COR-L47 (cell line): Measurements from ENCODE around the gene IGF2BP1.

Experiments used
- DNase-seq: peaks from one replicate; lab custom pipeline; 2025; lab: John Stamatoyannopoulos, UW

IGF2BP1 gene

DNA sequence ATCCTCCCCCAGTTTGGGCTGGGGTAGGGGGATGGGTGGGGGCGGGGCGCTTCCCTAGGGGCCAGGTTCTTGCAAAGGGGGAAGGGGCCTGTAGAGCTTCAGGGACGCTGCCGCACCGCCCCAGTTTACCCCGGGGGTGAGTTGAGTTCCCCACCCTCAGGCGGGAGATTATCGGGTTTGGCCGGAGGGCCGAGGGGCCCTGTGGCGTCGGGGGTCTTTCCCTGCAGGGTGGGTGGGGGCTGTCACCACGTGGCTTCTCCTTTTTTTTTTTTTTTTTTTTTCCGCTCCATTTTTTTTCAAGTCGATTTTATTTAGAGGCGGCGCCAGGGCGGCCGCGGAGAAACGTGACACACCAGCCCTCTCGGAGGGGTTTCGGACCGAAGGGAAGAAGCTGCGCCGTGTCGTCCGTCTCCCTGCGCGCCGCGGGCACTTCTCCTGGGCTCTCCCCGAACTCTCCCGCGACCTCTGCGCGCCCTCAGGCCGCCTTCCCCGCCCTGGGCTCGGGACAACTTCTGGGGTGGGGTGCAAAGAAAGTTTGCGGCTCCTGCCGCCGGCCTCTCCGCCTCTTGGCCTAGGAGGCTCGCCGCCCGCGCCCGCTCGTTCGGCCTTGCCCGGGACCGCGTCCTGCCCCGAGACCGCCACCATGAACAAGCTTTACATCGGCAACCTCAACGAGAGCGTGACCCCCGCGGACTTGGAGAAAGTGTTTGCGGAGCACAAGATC is at the start of gene IGF2BP1:
Gene IGF2BP1 (plus strand): TSS at position 283 of the 724 bp plus-strand sequence. CDS start 361 bp downstream, at position 644.
- DNase-seq: no peak

DNA sequence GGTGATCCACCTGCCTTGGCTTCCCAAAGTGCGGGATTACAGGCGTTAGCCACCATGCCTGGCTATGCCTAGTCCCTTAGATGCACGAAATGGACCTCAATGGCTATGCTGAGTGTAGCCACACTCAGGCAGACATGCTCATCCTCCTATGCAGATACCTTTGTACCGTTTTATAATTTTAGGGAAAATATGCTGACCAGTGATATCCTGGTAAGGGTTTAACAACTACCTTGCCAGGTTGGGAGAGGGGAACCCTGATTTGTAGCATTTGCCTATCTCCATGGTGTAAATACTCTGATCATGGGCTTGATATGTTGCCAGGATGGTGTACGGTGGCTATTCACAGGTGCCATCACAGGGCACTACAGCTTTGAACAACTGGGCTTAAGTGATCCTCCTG is 45.6 kb upstream of the IGF2BP1 start:
- DNase-seq: no peak

DNA sequence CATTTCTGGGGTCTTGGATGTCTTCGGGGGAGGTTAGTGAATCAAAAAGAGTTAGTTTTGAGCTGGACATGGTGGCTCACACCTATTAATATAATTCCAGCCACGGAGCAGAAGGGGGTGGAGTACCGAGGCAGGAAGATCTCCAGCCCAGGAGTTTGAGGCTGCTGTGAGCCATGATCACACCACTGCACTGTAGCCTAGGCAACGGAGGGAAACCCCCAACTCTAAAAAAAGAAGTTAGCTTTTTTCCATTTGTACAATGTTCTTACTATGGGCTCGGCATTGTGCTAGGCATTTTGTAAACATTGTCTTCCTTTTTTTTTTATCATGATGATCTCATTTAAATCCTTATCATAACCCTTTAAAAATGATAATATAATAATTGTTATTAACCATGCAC is 44.3 kb upstream of the IGF2BP1 start:
- no peak for DNase-seq

DNA sequence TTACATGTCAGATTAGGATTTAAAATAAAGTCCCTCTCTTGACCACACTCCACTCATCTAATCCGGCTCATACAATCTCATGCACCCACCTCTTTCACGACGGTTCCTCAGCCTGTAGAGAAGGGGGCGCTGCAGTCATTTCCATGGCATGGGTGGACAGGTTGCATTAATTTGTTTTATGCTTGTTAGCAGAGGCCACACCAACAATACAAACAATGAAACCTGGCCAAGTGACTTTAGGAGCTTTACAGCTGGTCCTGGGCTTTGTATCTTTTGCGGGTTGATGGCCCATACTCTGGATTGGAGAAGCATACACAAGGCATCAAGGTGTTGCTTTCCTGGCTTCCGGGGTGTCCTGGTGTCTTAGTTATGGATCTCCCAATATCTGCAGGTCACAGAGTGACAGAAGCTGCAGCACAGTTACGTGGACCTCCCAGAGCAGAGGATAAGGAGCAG is 42.9 kb upstream of the IGF2BP1 start:
- DNase-seq: peak; percentile 4

DNA sequence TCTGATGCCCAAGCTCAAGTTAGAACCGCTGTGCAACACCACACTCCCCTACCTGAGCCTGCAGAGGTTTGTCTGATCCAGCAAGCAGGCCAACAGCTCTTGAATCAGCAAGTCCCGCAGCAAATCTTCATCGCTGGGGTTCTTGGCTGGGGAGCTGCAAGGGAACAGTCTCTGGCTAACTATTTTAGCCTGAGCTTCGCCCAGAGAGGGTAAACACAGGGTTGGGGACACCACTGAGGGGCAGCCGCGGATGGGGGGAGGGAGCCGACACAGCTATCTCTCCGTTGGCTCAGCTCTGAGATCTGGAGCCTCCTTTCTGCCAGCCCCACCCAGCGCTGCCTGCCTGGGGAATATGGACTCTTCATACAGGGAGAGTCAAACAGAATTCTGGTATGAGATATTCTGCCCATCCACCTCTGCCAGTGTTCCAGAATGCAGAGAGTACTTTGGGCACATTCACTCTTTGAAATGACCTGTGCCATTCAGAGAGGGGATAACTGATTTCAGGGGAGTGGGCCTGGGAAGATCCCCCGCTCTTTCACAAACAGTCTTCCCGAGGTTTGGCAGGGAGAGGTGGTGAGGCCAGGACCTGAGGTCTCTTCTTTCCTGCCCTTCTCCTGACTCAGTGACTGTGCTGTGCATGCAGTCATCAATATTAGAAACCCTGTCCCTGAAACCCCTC is 36.2 kb upstream of the IGF2BP1 start:
- no peak for DNase-seq

DNA sequence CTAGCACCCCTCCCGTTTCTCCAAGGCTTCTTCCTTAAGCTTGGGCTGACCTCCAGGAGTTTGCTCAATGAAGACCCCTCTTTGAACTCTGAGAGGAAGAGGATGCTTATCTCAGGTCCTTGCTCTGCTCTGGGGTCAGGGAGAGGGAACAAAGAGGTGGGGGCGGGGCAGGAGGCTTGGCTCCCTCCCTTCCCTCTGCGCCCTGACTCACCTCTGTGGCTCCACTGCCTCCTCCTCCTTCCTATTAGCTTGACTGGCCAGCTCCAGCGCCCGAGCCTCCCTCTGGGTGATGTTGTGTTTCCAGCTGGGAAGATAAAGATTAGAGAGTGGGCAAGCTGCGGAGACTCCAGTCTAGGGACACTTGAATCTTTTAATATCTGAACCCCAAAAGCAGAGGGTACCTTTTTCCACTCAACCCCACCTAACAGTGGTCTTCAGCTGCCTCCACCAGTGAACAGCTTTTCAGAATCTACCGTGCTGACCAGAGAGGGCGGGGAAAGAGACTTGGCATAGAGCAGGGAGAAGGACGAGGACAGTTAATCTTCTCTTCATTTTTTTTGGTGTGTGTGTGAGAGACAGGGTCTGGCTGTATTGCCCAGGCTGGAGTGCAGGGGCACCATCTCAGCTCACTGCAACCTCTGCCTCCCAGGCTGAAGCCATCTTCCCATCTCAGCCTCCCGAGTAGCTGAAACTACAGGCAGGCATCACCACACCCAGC is 35.5 kb upstream of the IGF2BP1 start:
- DNase-seq: no peak

DNA sequence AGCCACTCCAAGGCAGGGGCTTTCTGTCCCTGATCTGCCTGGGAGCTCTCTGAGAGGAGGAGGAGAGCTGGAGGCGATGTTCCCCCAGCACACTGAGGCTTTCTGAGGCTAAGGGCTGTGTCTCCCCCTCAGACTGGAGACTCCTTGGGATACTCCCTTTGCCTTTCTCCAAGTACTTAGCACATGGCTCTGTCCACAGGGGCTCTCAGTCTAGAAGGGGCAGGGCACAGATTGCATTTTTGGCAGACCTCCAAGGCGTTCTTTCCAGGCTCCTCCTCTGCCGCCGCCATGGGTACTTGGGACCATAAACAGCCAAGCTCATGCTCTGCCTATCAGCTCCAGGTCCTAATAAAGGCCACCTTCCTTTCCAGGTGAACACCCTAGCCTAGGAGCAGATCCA is 27.0 kb upstream of the IGF2BP1 start:
- DNase-seq: peak; percentile 16

DNA sequence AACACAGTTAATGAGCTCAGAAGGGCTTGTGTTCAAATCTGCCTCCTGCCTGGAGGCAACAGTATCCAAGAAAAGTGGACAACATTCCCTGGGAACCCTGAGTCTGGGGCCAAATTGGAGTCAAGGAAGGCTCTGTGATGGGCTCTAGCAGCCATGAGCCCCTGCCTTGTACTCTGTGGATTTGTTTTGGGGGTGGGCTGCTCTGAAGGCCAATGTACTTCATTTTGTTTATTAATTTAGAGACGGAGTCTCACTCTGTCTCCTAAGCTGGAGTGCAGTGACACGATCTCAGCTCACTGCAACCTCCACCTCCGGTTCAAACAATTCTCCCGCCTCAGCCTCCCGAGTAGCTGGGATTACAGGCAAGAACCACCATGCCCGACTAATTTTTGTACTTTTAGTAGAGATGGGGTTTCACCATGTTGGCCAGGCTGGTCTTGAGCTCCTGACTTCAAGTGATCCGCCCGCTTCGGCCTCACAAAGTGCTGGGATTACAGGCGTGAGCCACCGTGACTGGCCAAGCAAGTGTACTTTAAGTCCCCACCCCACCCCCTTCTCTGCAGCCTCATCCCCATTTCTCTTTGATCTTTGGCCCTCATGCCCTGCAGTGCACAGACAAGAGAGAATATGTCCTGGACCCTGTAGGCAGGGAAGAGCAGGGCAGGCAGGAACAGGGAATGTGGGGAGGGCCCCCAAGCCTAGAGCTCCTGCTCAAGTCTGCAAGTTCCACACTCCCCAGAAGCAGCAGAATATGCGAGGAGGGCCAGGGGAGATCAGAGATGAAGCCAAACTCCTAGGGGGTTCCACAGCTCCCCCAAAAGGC is 26.1 kb upstream of the IGF2BP1 start:
- no peak for DNase-seq

DNA sequence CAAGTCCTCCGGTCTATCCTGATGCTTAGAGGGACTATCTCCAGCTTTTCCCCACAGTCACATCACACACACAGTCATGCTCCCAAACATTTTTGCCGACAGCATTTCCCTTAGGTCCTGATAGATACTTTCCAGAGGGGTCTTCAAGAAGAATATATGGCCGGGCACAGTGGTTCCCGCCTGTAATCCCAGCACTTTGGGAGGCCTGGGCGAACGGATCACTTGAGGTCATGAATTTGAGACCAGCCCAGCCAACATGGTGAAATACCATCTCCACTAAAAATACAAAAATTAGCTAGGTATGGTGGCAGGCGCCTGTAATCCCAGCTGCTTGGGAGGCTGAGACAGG is 24.5 kb upstream of the IGF2BP1 start:
- no peak for DNase-seq

DNA sequence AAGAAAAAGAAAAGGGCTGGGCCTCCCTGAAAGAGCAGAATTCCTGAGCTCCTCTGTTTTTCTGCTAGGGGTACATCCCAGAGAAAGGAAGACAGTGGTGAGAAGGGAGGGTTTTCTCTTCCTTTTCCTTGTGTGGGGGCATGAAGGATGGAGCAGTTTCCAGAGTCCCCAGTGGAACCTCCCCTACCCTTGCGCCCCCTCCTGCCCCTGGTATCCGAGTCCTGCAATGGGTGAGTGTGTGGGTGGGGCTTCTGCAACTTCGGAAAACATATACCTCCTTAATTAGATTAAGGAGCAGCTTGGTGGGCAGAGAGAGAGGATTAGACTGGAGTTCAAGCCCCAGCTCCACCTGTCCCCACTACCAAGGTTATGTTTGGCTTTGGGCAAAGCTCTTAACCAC is 23.4 kb upstream of the IGF2BP1 start:
- DNase-seq: no peak

DNA sequence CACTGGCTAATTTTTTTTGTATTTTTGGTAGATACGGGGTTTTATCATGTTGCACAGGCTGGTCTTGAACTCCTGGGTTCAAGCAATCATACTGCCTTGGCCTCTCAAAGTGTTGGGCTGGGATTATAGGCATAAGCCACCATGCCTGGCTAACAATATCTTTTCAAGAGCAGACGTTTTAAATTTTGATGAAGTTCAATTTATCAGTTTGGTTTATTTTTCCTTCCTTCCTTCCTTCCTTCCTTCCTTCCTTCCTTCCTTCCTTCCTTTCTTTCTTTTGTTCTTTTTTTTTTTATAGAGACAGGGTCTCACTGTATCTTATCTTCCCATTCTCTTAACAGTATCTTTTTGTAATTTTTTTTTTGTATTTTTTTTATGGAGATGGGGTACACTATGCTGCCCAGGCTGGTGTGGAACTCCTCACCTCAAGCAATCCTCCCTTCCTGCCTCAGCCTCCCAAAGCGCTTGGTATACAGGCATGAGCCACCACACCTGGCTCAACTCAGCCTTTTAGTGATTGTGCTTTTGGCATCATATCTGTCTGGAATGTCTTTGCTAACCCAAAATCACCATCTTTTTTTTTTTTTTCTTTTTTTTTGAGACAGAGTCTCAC is 15.2 kb upstream of the IGF2BP1 start:
- DNase-seq: no peak

DNA sequence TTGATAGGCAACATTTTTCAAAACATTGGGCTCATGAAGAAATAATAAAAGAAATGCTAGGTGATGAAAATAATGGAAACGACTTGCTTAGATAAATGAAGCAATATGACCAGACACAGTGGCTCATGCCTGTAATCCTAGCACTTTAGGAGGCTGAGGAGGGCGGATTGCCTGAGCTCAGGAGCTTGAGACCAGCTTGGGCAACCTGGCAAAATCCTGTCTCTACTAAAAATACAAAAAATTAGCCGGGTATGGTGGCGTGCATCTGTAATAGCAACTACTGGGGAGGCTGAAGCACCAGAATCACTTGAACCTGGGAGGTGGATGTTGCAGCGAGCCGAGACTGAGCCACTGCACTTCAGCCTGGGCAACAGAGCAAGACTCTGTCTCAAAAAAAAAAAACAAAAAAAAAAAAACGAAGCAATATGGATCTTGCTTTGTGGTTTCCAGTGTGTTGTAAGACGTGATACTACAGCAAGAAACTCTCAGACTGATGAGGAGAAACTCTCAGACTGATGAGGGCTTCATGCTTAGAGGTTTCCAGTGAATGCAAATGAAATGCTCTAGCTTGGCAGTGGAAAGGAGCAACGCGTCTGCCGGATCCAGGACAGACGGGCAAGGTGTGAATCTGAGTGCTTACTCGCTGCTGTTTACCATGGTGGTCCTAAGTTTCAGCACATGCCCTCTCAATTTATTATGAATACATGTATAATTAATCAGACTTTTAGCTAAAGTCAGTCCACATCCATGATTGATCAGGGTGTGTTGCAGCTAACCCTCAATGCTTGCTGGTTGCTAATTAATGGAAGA is 11.5 kb upstream of the IGF2BP1 start:
- no peak for DNase-seq

DNA sequence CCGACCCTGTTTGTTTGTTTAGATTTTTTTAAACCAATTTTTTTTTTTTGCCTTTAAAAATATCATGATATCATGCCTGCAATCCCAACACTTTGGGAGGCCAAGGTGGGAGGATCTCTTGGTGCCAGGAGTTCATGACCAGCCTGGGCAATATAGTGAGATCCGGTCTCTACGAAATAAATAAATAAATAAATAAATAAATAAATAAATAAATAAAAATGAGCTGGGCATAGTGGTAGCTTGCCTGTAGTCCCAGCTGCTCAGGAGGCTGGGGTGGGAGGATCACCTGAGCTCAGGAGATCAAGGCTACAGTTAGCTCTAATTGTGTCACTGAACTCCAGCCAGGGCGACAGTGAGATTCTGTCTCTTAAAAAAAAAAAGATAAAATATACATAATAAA is 8.1 kb upstream of the IGF2BP1 start:
- DNase-seq: no peak

DNA sequence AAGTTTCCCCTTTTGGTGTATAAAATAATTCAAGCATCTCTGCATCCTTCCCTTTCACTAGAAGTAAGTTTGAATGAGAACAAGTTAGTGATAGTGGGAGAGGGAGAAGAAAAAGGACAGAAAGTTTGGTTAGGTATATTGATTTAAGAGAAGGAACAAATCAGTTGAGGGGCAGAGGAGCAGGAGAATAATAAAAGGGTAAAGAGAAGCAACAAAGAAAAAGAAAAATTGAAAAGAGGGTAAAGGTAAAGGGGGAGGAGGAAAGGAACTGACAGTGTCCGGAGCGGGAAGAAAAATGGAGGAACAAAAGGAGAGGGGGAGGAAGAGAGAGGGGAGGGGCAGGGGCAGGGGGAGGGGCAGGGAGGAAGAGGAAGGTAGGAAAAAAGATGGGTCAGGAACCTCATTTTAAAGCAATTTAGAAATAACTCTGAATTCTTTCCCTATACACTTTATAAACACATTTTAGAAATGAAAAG is 6.3 kb upstream of the IGF2BP1 start:
- DNase-seq: no peak

DNA sequence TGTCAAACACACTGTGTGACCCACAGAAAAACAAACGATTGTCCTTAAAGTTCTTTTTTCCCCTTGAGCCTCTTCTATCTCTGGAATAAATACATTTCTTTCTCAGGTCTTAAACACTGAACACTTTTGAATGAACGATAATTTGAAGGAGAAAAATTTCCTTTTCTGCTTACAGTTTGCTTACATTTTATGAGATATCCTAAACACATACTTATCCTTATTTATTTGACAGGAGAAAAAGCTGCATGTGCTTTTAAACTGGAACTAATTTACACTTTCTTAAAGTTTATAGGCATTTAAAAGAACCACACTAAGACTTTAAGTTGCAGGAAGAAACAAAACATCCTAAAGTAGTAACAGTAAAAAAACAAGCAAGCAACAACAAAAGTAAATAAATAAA is 4.7 kb upstream of the IGF2BP1 start:
- DNase-seq: no peak

DNA sequence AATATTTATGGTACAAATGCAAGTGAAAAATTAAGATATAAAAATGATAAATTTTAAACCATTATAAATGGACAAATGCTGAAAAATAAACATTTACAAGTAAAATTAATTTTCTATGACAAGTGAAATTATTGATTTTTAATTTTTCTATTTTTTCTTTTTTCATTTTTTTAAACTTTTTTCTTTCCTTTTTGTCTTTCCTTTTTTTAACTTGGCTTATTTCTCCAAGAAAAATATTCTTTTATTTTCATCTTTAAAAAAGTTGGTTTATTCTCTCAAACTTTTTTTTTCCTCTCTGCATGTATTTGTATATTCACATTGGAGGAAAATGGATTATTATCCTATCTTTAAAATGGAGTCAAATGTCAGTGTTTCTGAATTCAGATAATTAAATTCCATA is 3.9 kb upstream of the IGF2BP1 start:
- DNase-seq: no peak

DNA sequence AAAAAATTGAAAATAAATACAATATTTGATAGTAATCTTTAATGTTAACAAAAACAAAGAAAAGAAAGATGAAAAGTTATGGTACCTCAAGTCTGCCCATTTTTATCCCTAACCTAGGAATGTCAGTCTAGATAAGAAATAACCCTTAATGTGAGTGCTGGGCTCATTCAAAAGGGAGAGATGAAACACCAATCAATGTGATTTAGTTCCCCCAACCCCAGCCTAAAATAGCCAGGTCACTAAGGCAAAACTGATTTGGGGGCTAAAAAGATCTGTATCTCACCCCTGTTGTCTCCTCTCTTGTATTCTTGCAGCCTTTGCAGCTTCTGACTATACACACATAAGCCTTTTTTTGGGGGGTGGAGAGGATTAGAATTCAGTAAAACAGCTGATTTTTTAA is 3.2 kb upstream of the IGF2BP1 start:
- no peak for DNase-seq

DNA sequence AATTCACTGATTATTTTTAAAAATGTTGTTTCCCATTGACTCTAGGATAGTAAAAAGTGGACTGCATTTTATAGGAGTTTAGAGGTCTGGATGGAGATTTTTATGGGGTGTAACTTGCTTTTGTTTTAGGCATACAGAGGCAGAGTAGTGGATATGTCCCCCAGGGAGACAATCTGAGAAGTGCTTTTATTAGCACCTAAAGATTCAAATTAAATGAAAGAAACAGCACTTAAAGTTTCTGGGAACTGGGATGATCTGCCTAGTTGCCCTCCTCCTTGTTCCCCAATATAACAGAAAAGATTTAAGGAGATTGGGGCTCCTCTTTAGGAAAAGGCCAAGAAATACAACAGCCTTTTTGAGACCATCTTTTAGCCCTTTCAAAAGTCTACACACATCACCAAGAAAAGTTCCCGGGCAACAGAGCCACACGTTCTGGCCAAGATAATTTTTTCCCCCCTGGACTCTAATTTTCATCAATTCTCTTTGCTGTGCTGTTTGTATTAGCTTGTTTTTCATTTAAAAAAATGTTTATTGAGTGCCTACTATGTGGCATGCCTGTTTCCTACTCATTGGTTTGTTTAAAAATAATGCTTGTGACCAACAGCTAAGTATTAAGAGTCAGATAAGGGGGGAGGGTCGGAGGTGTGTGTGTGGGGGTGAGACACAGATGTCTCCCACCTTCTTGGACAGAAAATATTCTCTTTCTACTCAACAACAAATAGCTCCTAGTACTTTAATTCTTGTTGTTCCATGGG is 2.5 kb upstream of the IGF2BP1 start:
- DNase-seq: no peak

DNA sequence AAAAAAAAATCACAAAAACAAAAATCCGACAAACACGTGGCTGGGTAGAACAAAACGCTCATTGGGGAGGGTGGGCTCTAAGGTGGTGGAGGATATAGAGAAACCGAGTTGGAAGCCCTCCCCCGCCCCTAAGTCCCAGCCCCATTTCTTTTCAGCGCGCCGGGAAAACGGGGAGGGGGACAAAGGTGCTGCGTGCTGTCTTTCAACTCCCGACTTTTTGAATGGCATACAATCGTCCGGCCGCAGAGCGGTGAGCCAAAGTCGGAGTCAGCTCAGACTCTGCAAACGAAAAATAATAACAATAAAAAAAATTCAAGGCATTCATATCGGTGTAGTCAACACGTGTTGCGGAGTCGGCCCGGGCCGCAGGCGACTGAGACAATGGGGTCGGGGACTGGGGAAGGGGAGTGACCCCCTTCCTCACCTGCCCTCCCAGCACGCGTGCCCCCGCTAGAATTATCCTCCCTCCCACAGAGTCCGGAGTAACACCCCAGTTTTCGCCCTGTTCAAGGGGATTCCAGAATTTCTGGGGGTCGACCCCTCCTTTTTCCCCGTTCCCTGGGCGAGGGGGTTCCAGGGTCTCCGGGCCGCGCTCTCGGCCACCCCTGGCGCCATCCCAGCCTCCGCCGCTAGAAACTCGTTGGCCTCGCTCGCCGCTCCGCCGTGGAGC is 1.7 kb upstream of the IGF2BP1 start:
- DNase-seq: no peak
